ENCODE measurements around the gene TRIM75.

Gene TRIM75

GRCh38 chr4:165053645-165054044, at the start of gene TRIM75:
Gene TRIM75, plus strand, starts transcription at chr4:165053866. Its CDS starts 5,282 bp downstream, at chr4:165059148.
- no peak for TF ChIP-seq CTCF (IDR thresholded peaks at IDR 0.05; ENCODE audit: low read depth, low read length)
- DNase-seq (ENCODE audit: extremely low read depth, low read depth), result no peak

- TF ChIP-seq CTCF (IDR thresholded peaks at IDR 0.05; ENCODE audit: low read depth, low read length), result no peak
Measured at GRCh38 chr4:165005352-165005925, 48.2 kb upstream of the TRIM75 start.

GRCh38 chr4:165006456-165006855, 47.2 kb upstream of the TRIM75 start:
- DNase-seq (ENCODE audit: extremely low read depth, low read depth), result no peak
- no peak for TF ChIP-seq CTCF (IDR thresholded peaks at IDR 0.05; ENCODE audit: low read depth, low read length)

More at GRCh38 chr4:165005352-165005925, 48.2 kb upstream of the TRIM75 start:
- DNase-seq (ENCODE audit: extremely low read depth, low read depth), result no peak

- no peak for TF ChIP-seq CTCF (IDR thresholded peaks at IDR 0.05; ENCODE audit: low read depth, low read length)
- DNase-seq (ENCODE audit: extremely low read depth, low read depth), result no peak
Measured at GRCh38 chr4:165006886-165007285, 46.8 kb upstream of the TRIM75 start.

- DNase-seq (ENCODE audit: extremely low read depth, low read depth), result no peak
- TF ChIP-seq CTCF (IDR thresholded peaks at IDR 0.05; ENCODE audit: low read depth, low read length), result no peak
Measured at GRCh38 chr4:165009493-165010227, 44.0 kb upstream of the TRIM75 start.

GRCh38 chr4:165010487-165010886, 43.2 kb upstream of the TRIM75 start:
- DNase-seq (ENCODE audit: extremely low read depth, low read depth), result no peak
- no peak for TF ChIP-seq CTCF (IDR thresholded peaks at IDR 0.05; ENCODE audit: low read depth, low read length)

- no peak for DNase-seq (ENCODE audit: extremely low read depth, low read depth)
- no peak for TF ChIP-seq CTCF (IDR thresholded peaks at IDR 0.05; ENCODE audit: low read depth, low read length)
Measured at GRCh38 chr4:165010991-165011390, 42.7 kb upstream of the TRIM75 start.
